ENCODE measurements around the gene PANK4. TPM values are rescaled to one million over a fixed set of nuclear protein-coding genes. Genes with fewer than 3 reads are reported as not detected.

PANK4 gene
- total and polyA plus RNA-seq, 9 of the 15 experiments (the other 6 are each of a cell fraction or from before 2014, with no cell fraction given): 0.93 to 55.6 (median 31.5) TPM

GRCh38 chr1:2489615-2490014, 36.8 kb downstream of the PANK4 start:
- BruUV-seq (replicated peaks): no TSS peak
- Histone ChIP-seq H2AFZ (ENCODE audit: low read depth, low read length) (no peak overlapping the region), H3K4me2 (ENCODE audit: insufficient read depth, low read length) (no peak overlapping the region), H3K9me3 (replicated peaks; ENCODE audit: control insufficient read depth, insufficient read depth, low read depth, low read length) (no peaks in the 10 kb centered on the region), H3K27me3 (ENCODE audit: control insufficient read depth in 2 of 2, insufficient read depth in 2 of 2, low read length in 2 of 2) (peaks cover 20 to 50% of the 10 kb centered on the region in 2 experiments; a peak in 4 of 5 replicates), H3K9me1 (ENCODE audit: control insufficient read depth, insufficient read depth, low read length) (no peaks in the 10 kb centered on the region), H3K4me3 (no peak overlapping the region), H3K4me1 (replicated peaks in 1 of 2; ENCODE audit: control insufficient read depth in 2 of 2, insufficient read depth in 2 of 2, low read length in 2 of 2) (peaks cover 0 to 30% of the 10 kb centered on the region in 2 experiments; a peak in 2 of 5 replicates), H3K79me2 (ENCODE audit: control insufficient read depth, insufficient read depth, low read length) (no peaks in the 10 kb centered on the region), H3K36me3 (ENCODE audit: control insufficient read depth, insufficient read depth, low read length) (no peaks in the 10 kb centered on the region), H4K20me1 (replicated peaks; ENCODE audit: control insufficient read depth, insufficient read depth, low read length) (peaks cover 16% of the 10 kb centered on the region; the same call in 1 of the 2 replicates), H3K27ac (ENCODE audit: extremely low read depth, low read depth, low read length) (no peak overlapping the region), H3K9ac (ENCODE audit: insufficient read depth in 1 of 2, low read depth in 2 of 2, low read length in 2 of 2) (no peak overlapping the region)
- ChIA-PET CTCF (ENCODE audit: low intra/inter-chr PET ratio) (no interaction called here), POLR2A (interaction anchor here (0.6 to 1.1 kb wide), 3 partner anchors 11 to 29 kb away, joined by 4 read pairs; no protein-coding TSS in a partner anchor)
- TF ChIP-seq NCOA1 (IDR thresholded peaks at IDR 0.05; ENCODE audit: low read depth) (no peak), POLR2B (IDR thresholded peaks at IDR 0.05; ENCODE audit: low read depth, partially characterized antibody) (no peak)
- WGBS (ENCODE audit: insufficient coverage, low coverage, missing lambda C conversion rate): 1% methylated on average over 10 of the region's 14 CpGs
- intact Hi-C loops (cut with micrococcal nuclease): no loop called here
- FAIRE-seq: no peak
- in situ Hi-C loops (cut with MboI): no loop called here
- ATAC-seq: no peak
- no peak for DNase-seq (ENCODE audit: extremely low read depth in 1 of 4, low spot score in 3 of 4)

- ChIA-PET POLR2A (interaction anchor here (0.6 to 2.5 kb wide), 9 partner anchors 12 to 393 kb away, joined by 3 to 9 read pairs (median 3); partner anchors contain the start of gene PANK4), CTCF (ENCODE audit: low intra/inter-chr PET ratio) (interaction anchor here (0.6 kb wide), 1 partner anchor 27 kb away, joined by 4 read pairs; no protein-coding TSS in a partner anchor)
- WGBS (ENCODE audit: insufficient coverage, low coverage, missing lambda C conversion rate): 0% methylated on average over 2 of the region's 2 CpGs
These were observed 37.7 kb downstream of the PANK4 start for GRCh38 chr1:2488688-2489087.

More at GRCh38 chr1:2488688-2489087, 37.7 kb downstream of the PANK4 start:
- no peak overlapping the region for H3K4me2 ChIP-seq (ENCODE audit: insufficient read depth, low read length)
- no peaks in the 10 kb centered on the region for H3K9me3 ChIP-seq (replicated peaks; ENCODE audit: control insufficient read depth, insufficient read depth, low read depth, low read length)
- H3K4me1 ChIP-seq (replicated peaks in 1 of 2; ENCODE audit: control insufficient read depth in 2 of 2, insufficient read depth in 2 of 2, low read length in 2 of 2): peaks cover 0 to 34% of the 10 kb centered on the region in 2 experiments; a peak in 2 of 5 replicates
- intact Hi-C loops (cut with micrococcal nuclease) (no loop called here), in situ Hi-C loops (cut with MboI) (no loop called here)
- DNase-seq (ENCODE audit: extremely low read depth in 1 of 4, low spot score in 3 of 4) (no peak), FAIRE-seq (no peak), ATAC-seq (no peak)
- H3K79me2 ChIP-seq (ENCODE audit: control insufficient read depth, insufficient read depth, low read length): no peaks in the 10 kb centered on the region
- no peak overlapping the region for H2AFZ ChIP-seq (ENCODE audit: low read depth, low read length)
- no peak overlapping the region for H3K4me3 ChIP-seq
- no peak overlapping the region for H3K27ac ChIP-seq (ENCODE audit: extremely low read depth, low read depth, low read length)
- BruUV-seq (replicated peaks): no TSS peak
- H4K20me1 ChIP-seq (replicated peaks; ENCODE audit: control insufficient read depth, insufficient read depth, low read length): peaks cover 12% of the 10 kb centered on the region; the same call in 1 of the 2 replicates
- no peak for TF ChIP-seq ZNF589 (CRISPR knock-in tag; IDR thresholded peaks at IDR 0.05; ENCODE audit: low read depth)
- no peak for TF ChIP-seq ZNF717 (CRISPR knock-in tag; IDR thresholded peaks at IDR 0.05)
- peak in 1 of 2 experiments; percentile 75; a peak in 1 of 3 replicates for TF ChIP-seq CBX3 (IDR thresholded peaks at IDR 0.05; ENCODE audit: borderline replicate concordance in 1 of 2, low read length in 2 of 2)
- TF ChIP-seq CBX5 (IDR thresholded peaks at IDR 0.05; ENCODE audit: borderline replicate concordance, low read depth): no peak
- TF ChIP-seq ZNF239 (CRISPR knock-in tag; IDR thresholded peaks at IDR 0.05): no peak
- TF ChIP-seq ZNF280A (IDR thresholded peaks at IDR 0.05; ENCODE audit: low read depth, partially characterized antibody): peak; percentile 34
- TF ChIP-seq, protein P1, sequence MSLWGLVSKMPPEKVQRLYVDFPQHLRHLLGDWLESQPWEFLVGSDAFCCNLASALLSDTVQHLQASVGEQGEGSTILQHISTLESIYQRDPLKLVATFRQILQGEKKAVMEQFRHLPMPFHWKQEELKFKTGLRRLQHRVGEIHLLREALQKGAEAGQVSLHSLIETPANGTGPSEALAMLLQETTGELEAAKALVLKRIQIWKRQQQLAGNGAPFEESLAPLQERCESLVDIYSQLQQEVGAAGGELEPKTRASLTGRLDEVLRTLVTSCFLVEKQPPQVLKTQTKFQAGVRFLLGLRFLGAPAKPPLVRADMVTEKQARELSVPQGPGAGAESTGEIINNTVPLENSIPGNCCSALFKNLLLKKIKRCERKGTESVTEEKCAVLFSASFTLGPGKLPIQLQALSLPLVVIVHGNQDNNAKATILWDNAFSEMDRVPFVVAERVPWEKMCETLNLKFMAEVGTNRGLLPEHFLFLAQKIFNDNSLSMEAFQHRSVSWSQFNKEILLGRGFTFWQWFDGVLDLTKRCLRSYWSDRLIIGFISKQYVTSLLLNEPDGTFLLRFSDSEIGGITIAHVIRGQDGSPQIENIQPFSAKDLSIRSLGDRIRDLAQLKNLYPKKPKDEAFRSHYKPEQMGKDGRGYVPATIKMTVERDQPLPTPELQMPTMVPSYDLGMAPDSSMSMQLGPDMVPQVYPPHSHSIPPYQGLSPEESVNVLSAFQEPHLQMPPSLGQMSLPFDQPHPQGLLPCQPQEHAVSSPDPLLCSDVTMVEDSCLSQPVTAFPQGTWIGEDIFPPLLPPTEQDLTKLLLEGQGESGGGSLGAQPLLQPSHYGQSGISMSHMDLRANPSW (CRISPR knock-in tag; IDR thresholded peaks at IDR 0.05): no peak
- no peak overlapping the region for H3K9ac ChIP-seq (ENCODE audit: insufficient read depth in 1 of 2, low read depth in 2 of 2, low read length in 2 of 2)
- H3K9me1 ChIP-seq (ENCODE audit: control insufficient read depth, insufficient read depth, low read length): no peaks in the 10 kb centered on the region
- peaks cover 14 to 40% of the 10 kb centered on the region in 2 experiments; a peak in 4 of 5 replicates for H3K27me3 ChIP-seq (ENCODE audit: control insufficient read depth in 2 of 2, insufficient read depth in 2 of 2, low read length in 2 of 2)
- no peaks in the 10 kb centered on the region for H3K36me3 ChIP-seq (ENCODE audit: control insufficient read depth, insufficient read depth, low read length)
